NCI-H187 treated with DMSO at 0.1 percent for 48 hours (cell line): ENCODE data around the gene GATAD2B.
A peak's percentile ranks its signal among the peaks of the same experiment; 100 is the strongest.

ENCODE experiments used
- DNase-seq: peaks from one replicate; lab custom pipeline; 2025; lab: John Stamatoyannopoulos, UW

GATAD2B gene

DNA sequence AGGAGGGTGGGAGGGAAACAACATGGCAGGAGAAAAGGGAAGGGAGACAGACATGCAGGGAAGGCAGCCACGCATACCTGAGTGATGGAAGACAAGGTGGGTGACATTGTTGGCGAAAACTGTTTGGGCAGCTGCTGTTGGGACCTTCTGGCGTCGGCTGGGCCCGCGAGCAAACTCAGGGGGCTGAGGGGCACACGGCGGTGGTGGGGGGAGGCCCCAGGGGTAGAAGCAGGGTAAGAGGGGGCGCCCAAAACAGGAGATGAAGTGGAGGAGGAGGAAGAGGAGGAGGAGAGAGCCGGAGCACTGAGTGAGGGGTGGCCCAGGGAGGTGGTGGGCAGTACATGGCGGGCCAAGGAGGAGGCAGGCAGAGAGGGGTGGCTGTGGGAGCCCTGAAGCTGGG, 28.4 kb upstream of the GATAD2B start:
- DNase-seq = no peak

DNA sequence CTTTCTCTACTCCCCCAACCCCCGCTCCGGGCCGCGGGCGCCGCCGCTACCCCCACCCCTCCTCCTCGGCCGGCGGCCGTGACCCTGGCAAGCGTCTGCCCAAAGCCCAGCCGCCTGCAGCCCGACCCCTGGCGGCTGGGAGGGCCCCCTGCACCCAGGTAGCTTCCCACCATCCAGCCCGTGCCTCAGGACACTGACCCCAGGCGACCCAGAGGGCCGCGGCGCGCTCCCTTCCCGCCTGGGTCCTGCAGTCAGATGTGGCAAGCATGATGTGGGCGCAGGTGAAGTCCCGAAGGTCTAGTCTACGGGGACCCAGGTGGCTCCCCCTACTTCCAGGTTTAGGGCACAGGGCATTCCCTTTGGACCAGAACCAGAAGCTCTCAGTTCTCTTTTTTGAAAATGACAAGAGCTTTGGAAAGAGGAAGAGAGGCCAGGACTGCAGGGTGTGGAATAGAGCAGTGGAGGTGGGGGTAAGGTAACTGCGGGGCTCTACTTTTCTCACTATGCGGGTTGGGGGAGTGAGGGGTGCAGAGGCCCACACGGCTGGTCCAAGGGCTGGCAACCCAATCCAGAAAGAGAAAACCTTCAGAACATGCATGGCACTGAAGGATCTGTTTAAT, 24.0 kb upstream of the GATAD2B start, which contains the start of gene DENND4B:
Gene DENND4B, minus strand, starts transcription at position 97 of the 620 bp plus-strand sequence. CDS start 2,344 bp downstream, outside the sequence.
- DNase-seq = peak; percentile 36

DNA sequence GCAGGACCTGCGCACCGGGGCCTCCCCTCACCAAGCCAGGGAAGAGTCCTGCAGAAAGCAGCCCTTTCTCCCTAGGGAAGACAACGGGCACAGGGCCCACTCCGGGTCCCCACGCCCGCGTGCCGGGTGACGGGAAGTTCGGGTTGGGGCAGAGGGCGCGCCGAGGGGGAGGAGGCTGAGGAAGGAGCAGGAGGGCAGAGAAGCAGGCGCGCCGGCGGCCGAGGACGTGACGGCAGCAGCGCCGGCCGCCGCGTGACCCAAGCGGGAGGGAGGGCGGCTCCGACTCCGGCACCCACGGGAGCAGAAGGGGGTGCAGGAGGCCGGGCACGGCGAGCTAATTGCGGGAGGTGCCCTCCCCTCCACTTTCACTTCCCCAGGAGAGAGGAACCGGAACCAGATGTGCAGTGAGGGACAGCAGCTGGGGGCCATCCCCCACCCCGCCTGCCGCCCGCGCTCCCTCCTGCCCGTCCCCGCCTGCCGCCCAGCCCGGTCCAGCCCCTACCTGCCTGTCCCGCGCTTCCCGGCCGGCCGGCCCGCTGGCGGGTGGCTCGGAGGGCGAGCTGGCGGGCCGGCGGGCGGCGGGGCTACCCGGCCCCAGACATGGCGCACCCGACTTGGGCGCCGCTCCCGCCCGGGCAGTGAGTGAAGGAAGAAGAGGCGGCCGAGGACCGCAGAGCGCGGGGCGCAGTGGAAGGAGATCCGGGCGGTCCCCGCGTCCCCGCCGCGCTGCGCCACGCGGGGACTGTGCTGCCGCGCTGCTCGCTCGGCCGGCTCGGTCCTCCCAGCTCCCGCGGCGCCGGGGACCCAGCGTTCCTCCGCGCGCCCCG, 23.2 kb upstream of the GATAD2B start:
- DNase-seq = no peak

DNA sequence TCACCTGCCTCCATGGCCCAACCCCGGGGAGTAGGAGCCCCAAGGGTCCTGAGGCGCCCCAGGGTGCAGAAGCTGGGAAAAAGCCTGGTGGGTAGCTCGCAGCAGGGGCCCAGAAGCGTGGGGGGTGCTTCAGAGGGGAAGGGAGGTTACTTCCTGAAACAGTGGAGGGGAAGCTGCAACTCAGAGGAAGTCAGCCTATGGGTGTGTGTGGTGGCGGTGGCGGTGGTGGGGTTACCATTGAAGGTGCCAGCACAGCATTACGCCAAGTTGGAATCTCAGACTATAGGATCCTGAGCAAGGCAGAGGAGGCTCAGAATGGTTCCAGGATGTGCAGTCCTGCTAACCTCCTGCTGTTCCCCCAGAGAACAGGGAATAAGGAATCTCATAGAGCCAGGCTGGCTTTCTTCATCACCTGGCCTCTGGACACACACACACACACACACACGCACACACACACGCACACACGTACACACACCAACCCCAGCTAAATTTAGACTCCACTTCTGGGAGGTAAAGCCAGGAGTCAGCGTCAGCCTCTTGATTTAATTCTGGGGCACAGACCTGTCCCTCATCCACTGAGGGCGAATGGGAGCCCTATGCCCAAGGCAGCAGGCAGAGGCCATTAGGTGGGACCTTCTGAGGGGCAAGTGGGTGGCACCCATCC, 22.5 kb upstream of the GATAD2B start:
- no peak for DNase-seq

DNA sequence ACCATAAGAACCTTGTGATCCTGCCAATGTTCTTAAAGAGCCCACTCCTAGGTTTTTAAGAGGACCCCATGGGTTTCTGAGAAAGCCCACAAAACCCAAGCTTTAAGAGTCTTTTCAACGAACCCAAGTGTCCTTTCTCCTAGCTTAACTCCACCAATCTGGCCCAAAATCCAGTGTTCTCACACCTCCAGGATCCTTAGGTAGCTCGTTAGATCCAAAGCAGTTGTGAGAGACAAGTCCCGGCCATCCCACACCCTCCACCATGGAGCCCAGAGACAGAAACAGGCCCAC, 22.0 kb upstream of the GATAD2B start:
- no peak for DNase-seq

DNA sequence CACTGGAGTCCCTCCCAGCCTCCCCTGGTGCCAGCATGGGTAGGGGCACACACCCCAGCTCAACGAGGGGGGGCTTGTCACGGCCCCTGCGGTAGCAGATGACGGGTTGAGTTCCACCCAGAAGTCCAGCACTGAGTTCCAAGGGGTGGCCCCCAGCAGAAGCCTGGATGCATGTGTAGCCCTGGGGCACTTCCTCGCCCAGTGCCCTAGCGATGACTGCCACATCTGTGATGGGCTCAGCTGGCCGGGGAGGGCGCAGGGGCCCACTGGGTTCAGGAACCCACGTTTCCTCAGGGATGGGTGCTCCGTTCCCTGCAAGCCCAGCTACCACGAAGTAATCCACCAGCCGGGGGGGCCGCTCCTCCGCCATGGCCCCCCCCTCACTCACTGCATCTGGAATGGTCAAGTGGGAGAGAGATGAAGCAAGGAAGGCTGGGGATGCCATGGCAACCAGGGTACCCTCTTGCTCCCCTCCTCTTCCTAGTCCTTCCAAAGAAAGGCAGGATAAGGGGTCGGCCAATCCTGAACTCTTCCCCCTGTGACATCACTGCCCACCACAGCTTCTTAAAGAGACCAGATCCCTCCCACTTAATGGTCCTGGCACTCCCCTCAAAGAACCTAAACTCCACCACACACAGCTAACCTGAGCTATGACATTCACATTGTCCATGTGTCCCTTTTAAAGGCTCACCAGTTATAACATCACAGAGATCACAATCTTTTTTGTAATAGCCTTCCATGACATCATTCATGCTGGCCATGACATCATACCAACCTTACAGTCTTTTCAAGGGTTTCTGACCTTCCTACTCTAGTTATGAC, 21.4 kb upstream of the GATAD2B start:
- no peak for DNase-seq

DNA sequence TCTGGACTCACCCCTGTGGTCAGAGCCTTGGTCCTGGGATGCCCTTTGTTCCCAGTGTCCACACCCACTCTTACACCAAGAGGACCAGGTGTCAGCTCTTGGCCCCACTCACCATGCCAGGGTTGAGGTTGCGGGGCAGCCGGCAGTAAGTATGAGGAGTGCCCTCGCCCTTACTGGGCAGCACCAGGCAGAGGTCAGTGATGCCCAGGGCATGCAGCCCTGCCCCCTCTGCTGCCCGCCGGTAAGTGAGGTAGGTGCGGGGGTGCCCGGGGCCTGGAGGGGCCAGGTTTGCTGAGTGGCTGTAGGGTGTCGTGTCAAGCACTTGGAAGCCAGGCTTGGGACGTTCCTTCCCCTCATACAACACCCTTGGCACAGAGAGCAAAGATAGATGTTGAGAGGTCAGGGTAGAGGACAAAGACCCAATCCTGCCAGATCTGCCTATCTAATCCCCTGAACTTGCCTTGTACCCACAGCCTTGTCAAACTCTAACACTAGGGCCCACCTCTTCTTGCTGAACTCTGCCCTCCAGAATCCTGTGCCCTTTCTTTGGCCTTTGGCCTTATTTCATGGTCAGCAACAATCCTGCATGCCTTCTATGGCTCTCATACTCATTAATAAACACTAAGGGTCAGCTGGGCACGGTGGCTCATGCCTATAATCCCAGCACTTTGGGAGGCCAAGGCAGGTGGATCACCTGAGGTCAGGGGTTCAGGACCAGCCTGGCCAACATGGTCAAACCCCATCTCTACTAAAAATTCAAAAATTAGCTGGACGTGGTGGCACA, 20.2 kb upstream of the GATAD2B start:
- no peak for DNase-seq

DNA sequence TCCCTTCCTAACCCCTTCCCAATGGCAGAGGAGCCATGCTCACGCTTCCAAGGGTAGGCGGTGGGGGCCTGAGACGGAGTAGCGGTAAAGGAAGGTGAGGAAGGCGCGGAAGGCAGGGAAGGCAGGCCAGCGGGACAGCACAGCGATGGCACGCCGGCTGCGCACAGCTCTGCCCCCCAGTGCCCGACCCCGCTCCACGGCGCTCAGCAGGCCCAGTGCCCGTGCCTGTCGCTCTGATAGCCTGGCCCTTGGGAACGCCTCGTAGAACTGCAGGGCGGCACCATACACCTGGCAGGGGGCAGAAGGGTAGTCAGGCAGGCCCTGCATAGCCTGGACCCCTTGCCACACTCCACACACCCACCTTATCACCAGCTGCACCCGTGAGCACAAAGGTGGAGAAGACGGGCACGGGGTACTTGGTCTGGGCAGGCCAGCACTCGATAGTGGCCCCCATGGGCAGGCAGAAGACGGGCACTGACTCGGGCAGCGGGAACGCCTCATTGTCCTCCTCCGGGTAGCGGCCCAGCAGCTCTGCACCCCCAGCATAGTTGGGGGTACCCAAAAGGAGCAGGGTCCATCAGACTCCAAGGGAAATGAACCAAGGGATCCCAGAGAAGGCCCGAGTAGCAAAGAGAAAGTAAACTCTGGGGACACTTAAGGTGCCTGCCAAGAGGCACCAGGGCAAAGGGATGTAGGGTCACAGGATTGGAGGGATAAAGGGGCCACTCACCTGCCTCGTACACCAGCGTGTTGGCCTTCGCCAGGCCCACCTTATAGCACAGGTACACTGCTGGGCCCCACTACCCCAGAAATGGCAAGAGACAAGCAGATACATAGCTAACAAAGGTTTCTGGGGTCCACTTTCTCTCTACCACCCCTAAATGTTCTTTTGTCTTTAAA, 19.3 kb upstream of the GATAD2B start:
- DNase-seq = no peak

DNA sequence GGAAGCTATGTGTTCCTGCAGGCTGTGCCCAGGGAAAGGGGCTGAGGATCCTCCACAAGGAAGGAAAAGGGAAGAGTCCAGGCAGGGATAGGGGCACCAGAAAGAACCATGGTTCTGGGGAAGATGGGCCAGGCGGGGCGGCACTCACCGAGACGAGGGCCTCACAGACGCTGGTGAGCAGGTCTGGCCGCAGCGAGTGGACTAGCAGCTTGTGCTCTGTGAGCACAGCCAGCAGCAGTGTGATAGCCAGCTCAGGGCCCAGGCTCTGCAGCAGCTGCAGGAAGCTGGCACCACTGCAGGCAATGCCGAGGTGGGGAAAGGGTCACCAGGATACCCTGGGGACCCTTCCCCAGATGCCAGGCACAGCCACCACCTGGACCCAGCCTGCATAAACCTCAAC, 18.0 kb upstream of the GATAD2B start:
- no peak for DNase-seq

DNA sequence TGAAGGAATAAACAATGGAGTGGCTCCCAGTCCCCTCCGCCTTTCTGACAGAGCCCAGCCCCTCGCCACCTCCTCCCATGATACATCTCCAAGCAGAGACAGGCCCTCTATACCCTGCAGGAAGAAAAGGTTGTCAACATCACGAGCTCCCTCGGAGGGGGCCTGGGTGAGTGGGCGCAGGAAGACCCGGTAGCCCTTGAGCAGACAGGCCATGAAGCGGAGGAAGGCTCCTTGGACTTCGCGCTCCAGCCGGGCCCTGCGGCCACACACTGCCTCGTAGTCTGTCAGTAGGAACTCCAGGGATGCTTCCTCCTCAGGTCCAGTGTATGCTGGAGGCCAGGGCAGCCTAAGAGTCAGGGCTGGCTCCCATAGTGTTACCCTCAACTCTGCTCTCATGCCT, 16.7 kb upstream of the GATAD2B start:
- DNase-seq = no peak

DNA sequence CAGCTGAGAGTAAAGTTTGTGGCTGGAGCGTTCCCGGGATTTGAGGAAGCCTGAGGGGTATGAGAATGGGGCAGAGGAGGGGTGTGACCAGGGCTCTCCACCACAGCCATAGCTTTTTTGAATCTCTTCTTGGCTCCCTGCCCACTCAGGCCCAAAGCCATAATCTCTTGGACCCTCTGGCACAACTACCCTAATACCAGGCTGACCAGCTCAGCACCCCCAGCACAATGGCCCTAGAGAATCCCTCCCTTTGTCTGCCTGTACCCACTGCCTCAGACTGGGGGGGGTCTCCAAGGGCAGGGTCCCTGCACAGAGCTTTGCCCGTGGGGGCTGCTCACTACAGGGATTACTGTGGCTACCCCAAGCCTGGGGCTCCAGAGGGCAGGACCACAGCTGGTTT, 16.2 kb upstream of the GATAD2B start:
- no peak for DNase-seq

DNA sequence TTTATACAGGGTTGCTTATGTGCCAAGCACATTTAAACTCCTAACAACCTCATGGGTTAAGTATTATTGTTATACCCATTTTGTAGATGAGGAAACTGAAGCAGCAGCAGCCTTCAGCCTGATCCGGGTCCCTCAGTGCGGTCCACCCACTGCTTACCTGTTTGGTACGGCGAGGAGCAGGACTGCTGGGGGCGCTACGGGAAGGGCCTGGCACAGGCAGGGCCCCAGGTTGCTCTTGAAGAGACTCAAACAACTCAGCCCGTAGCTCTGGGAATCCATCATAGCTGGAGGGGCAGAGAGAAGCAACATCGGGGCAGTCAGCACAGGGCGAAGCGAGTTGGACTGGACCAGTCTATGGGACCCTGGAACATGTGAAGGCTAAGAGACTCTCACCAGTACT, 14.6 kb upstream of the GATAD2B start:
- DNase-seq = no peak

DNA sequence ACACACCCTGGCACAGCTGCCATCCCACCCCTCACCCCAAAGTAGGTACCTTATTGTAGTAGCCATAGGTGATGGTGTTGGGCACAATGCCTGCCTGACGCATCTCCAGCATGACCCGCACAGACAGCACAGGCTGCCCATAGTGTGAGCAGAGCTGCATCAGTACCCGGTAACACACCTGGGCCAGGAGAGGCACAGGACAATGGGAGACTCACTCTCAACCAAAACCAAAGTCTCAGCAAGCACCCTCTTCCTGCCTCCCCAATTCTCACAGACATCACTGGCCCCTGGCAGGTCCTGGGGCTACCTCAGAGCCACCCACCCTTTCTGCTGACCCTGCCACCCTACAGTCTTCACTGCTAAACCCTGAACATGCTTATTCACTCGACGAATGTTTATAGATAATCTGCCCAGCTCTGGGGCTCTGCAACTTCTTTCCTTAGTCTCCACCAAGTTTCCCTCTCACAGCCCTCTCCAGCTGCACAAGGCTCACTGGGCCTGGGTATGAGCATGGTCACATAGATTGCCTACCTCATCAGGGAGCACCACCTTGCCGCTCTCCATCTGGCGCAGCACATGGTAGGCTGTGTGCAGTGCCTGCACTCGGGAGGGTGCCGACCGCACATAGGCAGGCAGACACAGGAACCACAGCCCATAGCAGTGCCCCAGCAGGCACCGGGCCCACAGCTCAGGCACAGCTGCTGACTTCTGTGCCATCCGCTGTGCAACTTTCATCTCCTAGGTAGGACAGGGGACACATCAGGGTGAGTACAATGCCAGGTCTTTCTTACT, 13.4 kb upstream of the GATAD2B start:
- no peak for DNase-seq

DNA sequence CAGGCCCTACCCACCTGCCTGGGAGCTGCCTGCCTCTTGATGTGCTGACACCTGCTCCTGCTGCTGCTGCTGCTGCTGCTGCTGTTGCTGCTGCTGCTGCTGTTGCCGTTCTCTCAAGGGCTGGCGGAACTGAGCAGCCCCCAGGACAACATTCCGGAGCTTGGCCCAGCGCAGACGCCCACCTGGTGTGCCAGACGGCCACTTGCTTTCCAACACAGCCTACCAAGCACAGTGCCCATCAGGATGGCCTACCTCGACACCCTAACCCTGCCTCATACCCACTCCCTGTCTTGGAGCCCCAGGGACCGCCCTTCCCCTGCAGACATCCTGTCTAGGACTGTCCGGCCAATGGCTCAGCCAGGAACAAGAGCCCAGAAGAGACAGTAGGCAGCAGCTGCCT, 12.0 kb upstream of the GATAD2B start:
- DNase-seq = no peak

DNA sequence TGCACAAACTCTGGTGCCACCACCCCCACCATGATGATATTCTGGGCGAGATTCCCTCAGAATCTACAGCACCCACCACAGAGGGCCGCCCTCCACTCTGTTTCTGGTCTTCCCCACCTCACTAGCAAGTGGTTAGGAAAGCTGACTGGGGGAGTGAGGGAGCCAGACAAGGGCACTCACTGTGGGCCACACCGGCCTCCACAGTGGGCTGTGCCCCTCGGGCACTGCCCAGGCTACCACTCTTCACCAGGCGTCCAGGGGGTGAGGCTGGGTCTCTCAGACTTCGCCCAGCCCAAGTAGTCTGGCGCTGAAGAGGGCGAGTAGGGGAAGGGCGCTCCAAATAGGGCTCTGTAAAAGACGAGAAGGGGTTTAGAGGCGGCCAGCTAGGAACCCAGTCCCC, 11.2 kb upstream of the GATAD2B start:
- no peak for DNase-seq

DNA sequence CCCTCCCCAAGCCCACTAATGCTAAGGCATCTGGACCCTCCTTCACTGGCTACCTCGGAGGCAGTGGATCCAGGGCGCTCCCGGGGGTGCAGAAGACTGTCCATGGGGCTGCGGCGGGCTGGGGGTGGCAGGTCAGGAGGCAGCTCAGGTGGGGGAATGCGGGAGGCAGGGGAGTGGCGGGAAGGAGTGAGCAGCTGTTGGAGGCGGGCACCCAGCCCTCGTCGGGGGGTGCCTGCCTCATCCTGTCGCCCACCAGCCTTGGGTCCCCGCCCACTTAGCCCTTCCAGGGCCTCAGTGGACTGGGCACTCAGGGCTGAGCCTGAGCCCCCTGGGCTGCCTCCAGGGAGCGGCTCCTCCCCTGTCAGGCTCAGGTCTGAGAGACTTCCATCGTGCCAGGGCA, 10.7 kb upstream of the GATAD2B start:
- DNase-seq = no peak

DNA sequence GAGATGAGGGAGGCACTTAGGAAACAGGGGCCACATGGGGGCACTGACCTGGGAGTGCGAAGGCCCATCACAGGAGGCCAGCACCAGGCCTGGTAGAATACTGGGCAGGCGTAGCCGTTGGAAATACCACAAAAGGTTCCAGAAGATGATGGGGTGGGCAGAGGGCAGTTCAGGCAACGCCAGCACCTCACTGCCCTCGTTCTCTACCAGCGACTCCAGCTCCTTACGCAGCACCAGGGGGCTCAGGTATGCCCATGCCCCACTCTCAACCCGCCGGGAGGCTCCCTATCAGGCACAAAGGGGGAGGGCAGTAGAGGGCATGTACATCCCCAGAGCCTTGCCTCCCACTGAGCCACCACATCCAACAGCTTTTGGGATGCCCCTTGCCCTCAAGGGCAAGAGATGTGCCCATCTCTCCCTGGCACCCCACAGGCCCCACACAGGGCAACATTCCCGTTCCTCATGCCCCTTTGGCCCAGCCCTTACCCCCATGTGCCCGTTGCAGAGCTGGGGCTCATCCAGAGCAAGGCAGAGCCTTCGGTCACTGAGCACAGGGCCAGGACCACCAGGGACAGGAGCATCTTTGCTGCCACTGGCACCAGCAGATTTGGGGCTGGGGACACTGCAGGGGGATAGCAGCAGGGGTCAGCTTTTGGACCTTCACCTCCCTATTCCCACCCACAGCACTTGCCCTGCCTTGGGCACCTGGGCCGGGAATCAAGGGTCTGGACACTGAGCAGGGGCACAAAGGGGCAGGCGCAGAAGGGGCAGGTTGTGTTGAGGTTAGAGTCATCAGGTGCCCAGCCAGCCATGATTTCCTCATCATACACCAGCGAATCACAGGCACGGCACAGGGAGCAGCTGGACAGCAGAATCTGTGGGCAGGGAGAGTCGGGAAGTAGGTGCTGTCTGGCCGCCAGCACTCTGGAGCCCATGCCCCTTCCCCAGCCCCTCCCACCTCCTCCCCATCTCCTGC, 9.7 kb upstream of the GATAD2B start:
- DNase-seq = no peak
